GM23248 (cell line): ENCODE data around the gene IQCF5. TPM values are rescaled to one million over a fixed set of nuclear protein-coding genes. Genes with fewer than 3 reads are reported as not detected.

ENCODE experiments used
- DNase-seq: peaks from one replicate; pipeline ENCODE4 v3.0.0-alpha.2; 2015
- H2AFZ ChIP-seq: fragments of 200-600 bp; sonication (generic); 2 replicates; pipeline ENCODE4 v1.6.1; 2016; ENCODE audit warnings: antibody characterized with exemption
- H3F3A ChIP-seq: fragments of 200-600 bp; sonication (generic); 2 replicates; pipeline ENCODE4 v1.6.1; 2016; ENCODE audit warnings: mild to moderate bottlenecking, antibody characterized with exemption, mixed run types; ENCODE audit not compliant: insufficient read depth
- H3K27ac ChIP-seq: fragments of 200-600 bp; sonication (generic); 2 replicates; pipeline ENCODE4 v1.5.1; 2016; ENCODE audit warnings: mild to moderate bottlenecking
- H3K27me3 ChIP-seq: fragments of 200-600 bp; sonication (generic); replicated peaks from 2 replicates; pipeline ENCODE4 v1.6.1; 2016; ENCODE audit warnings: mild to moderate bottlenecking; ENCODE audit not compliant: insufficient read depth
- H3K36me3 ChIP-seq: fragments of 200-600 bp; sonication (generic); 2 replicates; pipeline ENCODE4 v1.6.1; 2016; ENCODE audit warnings: low read depth, mild to moderate bottlenecking
- H3K4me1 ChIP-seq: fragments of 200-600 bp; sonication (generic); 2 replicates; pipeline ENCODE4 v1.6.1; 2016; ENCODE audit warnings: mild to moderate bottlenecking; ENCODE audit not compliant: insufficient read depth
- H3K4me2 ChIP-seq: fragments of 200-600 bp; sonication (generic); one replicate; pipeline ENCODE4 v1.6.1; 2016; ENCODE audit warnings: mild to moderate bottlenecking; ENCODE audit not compliant: unreplicated experiment
- H3K4me3 ChIP-seq: fragments of 200-600 bp; sonication (generic); 2 replicates; pipeline ENCODE4 v1.5.1; 2016; ENCODE audit warnings: mild to moderate bottlenecking
- H3K79me2 ChIP-seq: fragments of 200-600 bp; sonication (generic); 2 replicates; pipeline ENCODE4 v1.6.1; 2016; ENCODE audit warnings: mild to moderate bottlenecking; ENCODE audit not compliant: insufficient read depth
- H3K9ac ChIP-seq: fragments of 200-600 bp; sonication (generic); 2 replicates; pipeline ENCODE4 v1.6.1; 2016; ENCODE audit warnings: mild to moderate bottlenecking
- H3K9me2 ChIP-seq: fragments of 200-600 bp; sonication (generic); 2 replicates; pipeline ENCODE4 v1.6.1; 2016; ENCODE audit warnings: mixed run types, mild to moderate bottlenecking, moderate library complexity; ENCODE audit not compliant: insufficient read depth
- H3K9me3 ChIP-seq: fragments of 200-600 bp; sonication (generic); one replicate; pipeline ENCODE4 v1.6.1; 2017; ENCODE audit warnings: low read depth
- H4K20me1 ChIP-seq: fragments of 200-600 bp; sonication (generic); 2 replicates; pipeline ENCODE4 v1.6.0; 2016; ENCODE audit not compliant: insufficient read depth
- EZH2 ChIP-seq: fragments of 200-600 bp; sonication (generic); IDR thresholded peaks from 2 replicates; pipeline ENCODE4 v1.6.1; 2018; ENCODE audit warnings: antibody characterized with exemption, mild to moderate bottlenecking; ENCODE audit not compliant: insufficient read depth, poor library complexity, severe bottlenecking
- EZH2phosphoT487 ChIP-seq: fragments of 200-600 bp; sonication (generic); IDR thresholded peaks from 2 replicates; pipeline ENCODE4 v1.6.1; 2018; ENCODE audit warnings: antibody characterized with exemption, moderate library complexity, mild to moderate bottlenecking, low read depth; ENCODE audit not compliant: insufficient read depth
- WGBS, 2 experiments: methylation state at CpG; one replicate each; pipeline ENCODE4 v1.1.6; 2015 to 2017; ENCODE audit warnings: low lambda C conversion rate in 2 of 2, low coverage in 1 of 2; ENCODE audit errors: missing lambda C conversion rate in 2 of 2; 5-methylcytosine and 5-hydroxymethylcytosine counted together
- in situ Hi-C: fragments of 300-500 bp; cut with MboI; formaldehyde crosslinking; loops from 2 replicates; pipeline ENCODE4 v1.15.0; 2020
- polyA plus RNA-seq: library from polyadenylated mRNA; unstranded; fragments of >200 nt; fragmentation: Nextera tagmentation; extraction: Ambion mirVana; gene quantifications from 2 replicates; pipeline ENCODE4 v1.2.1, GENCODE V29; 2016
- small RNA-seq: library from RNA; depleted of rRNA; stranded (forward); fragments of <200 nt; gene quantifications from one replicate; pipeline ENCODE3, GENCODE V24; 2014; ENCODE audit warnings: low read depth, low replicate concordance
- total RNA-seq: library from RNA; depleted of rRNA; stranded (reverse); fragments of >200 nt; shearing (Covaris generic); gene quantifications from 2 replicates; pipeline ENCODE4 v1.2.3, GENCODE V29; 2014; rRNA removed

Gene IQCF5
- total and polyA plus RNA-seq, 2 experiments from 2014 or later: not detected

GRCh38 chr3:51836606-51837005, 38.8 kb downstream of the IQCF5 start:
- H3K27ac ChIP-seq: no peak overlapping the region
- H3K9me3 ChIP-seq: no peaks in the 10 kb centered on the region
- no peaks in the 10 kb centered on the region for H3K79me2 ChIP-seq
- no peaks in the 10 kb centered on the region for H3K36me3 ChIP-seq
- no peak overlapping the region for H3K4me2 ChIP-seq
- TF ChIP-seq EZH2: no peak
- no peak for TF ChIP-seq EZH2phosphoT487
- H3K9me2 ChIP-seq: no peaks in the 10 kb centered on the region
- DNase-seq: no peak
- in situ Hi-C loops: no loop called here
- no peaks in the 10 kb centered on the region for H3F3A ChIP-seq
- H3K9ac ChIP-seq: no peak overlapping the region
- H4K20me1 ChIP-seq: no peaks in the 10 kb centered on the region
- WGBS, 2 experiments: 47 to 51% methylated on average over 5 of the region's 5 CpGs
- H3K4me1 ChIP-seq: no peaks in the 10 kb centered on the region
- no peak overlapping the region for H3K4me3 ChIP-seq
- no peaks in the 10 kb centered on the region; the same call in none of the 2 replicates for H3K27me3 ChIP-seq
- no peak overlapping the region for H2AFZ ChIP-seq

DNA sequence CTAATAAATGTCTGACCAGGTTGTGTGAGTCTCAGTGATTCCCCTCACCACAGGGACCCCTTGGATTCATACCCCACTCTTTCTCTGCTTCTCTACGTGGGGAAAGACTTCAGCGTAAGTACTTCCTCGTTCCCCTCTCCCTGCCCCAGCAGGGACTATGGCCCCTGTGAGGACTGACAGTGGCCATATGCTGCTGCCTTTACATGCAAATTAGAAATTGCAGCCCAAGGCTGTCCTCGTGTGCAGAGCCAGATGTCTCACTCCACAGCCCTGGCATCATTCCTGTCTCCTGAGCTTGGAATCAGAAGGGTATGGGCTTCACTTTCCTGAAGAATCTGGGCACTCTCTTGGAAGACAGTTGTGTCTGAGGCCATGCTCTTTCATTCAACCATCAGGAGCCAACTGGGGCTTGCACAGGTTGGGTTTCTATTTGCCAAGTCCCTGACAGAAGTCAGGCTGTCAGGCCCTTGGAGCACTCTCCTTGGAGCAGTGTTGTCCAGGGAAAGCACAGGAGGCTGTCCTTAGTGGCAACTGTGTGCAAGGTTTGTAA, 44.5 kb downstream of the IQCF5 start:
- Histone ChIP-seq H3K4me3 (no peak overlapping the region), H3K27ac (no peak overlapping the region), H3K9ac (no peak overlapping the region), H3K4me1 (no peaks in the 10 kb centered on the region), H3K9me2 (no peaks in the 10 kb centered on the region), H3K4me2 (no peak overlapping the region), H3K79me2 (no peaks in the 10 kb centered on the region), H3K36me3 (no peaks in the 10 kb centered on the region), H4K20me1 (no peaks in the 10 kb centered on the region), H2AFZ (no peak overlapping the region), H3K27me3 (no peaks in the 10 kb centered on the region; the same call in 1 of the 2 replicates), H3K9me3 (no peaks in the 10 kb centered on the region), H3F3A (no peaks in the 10 kb centered on the region)
- TF ChIP-seq EZH2: no peak
- no peak for TF ChIP-seq EZH2phosphoT487
- no peak for DNase-seq
- WGBS, 2 experiments: 30 to 31% methylated on average over 4 of the region's 4 CpGs
- in situ Hi-C loops: no loop called here

DNA sequence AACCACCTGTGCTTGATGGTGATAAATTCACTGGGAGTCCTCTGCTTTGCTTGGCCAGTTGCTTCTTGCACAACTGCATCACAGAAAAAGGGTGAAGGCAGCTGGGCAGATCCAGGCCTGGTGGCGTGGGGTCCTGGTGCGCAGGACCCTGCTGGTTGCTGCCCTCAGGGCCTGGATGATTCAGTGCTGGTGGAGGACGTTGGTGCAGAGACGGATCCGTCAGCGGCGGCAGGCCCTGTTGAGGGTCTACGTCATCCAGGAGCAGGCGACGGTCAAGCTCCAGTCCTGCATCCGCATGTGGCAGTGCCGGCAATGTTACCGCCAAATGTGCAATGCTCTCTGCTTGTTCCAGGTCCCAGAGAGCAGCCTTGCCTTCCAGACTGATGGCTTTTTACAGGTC, 45.1 kb downstream of the IQCF5 start:
- 53 to 65% methylated on average over 13 of the region's 13 CpGs for WGBS, 2 experiments
- no peaks in the 10 kb centered on the region; the same call in 1 of the 2 replicates for H3K27me3 ChIP-seq
- no peak overlapping the region for H3K9ac ChIP-seq
- no peak for TF ChIP-seq EZH2phosphoT487
- TF ChIP-seq EZH2: no peak
- no peaks in the 10 kb centered on the region for H3K4me1 ChIP-seq
- no peaks in the 10 kb centered on the region for H3K79me2 ChIP-seq
- no peaks in the 10 kb centered on the region for H3F3A ChIP-seq
- no peaks in the 10 kb centered on the region for H3K9me2 ChIP-seq
- no peak overlapping the region for H3K27ac ChIP-seq
- H2AFZ ChIP-seq: no peak overlapping the region
- no peaks in the 10 kb centered on the region for H4K20me1 ChIP-seq
- DNase-seq: no peak
- H3K36me3 ChIP-seq: no peaks in the 10 kb centered on the region
- H3K9me3 ChIP-seq: no peaks in the 10 kb centered on the region
- no peak overlapping the region for H3K4me2 ChIP-seq
- in situ Hi-C loops: no loop called here
- H3K4me3 ChIP-seq: no peak overlapping the region

DNA sequence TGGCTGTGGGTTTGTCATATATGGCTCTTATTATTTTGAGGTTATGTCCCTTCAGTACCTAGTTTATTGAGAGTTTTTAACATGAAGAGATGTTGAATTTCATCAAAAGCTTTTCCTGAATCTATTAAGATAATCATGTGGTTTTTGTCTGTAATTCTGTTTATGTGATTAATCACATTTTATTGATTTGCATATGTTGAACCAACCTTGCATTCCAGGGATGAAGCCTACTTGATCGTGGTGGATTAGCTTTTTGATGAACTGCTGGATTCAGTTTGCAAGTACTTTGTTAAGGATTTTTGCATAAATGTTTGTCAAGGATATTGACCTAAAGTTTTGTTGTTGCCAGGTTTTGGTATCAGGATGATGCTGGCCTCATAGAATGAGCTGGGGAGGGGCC, 47.1 kb downstream of the IQCF5 start:
- no peaks in the 10 kb centered on the region for H3K79me2 ChIP-seq
- in situ Hi-C loops: no loop called here
- H3K27me3 ChIP-seq: no peaks in the 10 kb centered on the region
- no peak overlapping the region for H3K27ac ChIP-seq
- H3K9ac ChIP-seq: no peak overlapping the region
- H3K4me3 ChIP-seq: no peak overlapping the region
- WGBS, 2 experiments: 7 to 21% methylated on average over 1 of the region's 1 CpG
- no peaks in the 10 kb centered on the region for H3K36me3 ChIP-seq
- no peak for DNase-seq
- H4K20me1 ChIP-seq: no peaks in the 10 kb centered on the region
- H3F3A ChIP-seq: no peaks in the 10 kb centered on the region
- H2AFZ ChIP-seq: no peak overlapping the region
- no peak overlapping the region for H3K4me2 ChIP-seq
- H3K4me1 ChIP-seq: no peaks in the 10 kb centered on the region
- no peaks in the 10 kb centered on the region for H3K9me2 ChIP-seq
- no peaks in the 10 kb centered on the region for H3K9me3 ChIP-seq
- TF ChIP-seq EZH2: no peak
- no peak for TF ChIP-seq EZH2phosphoT487

Small RNAs within 50 kb of the gene (small RNA-seq; reads per million reads assigned to genes)
- gene RN7SL504P: 0.37 reads per million

Other genes with a start within 250 kb of the IQCF5 start
- 77.9 and 89.8 TPM in 2 replicates for gene TEX264, start 204.3 kb downstream of the IQCF5 start, total RNA-seq
- gene TEX264, start 204.3 kb downstream of the IQCF5 start, polyA plus RNA-seq: 66.7 and 74.9 TPM in 2 replicates
- gene GRM2, start 168.5 kb downstream of the IQCF5 start, total RNA-seq: 1.1 TPM in 1 of 2 replicates, not detected in the other
- not detected in 2 replicates for gene GRM2, start 168.5 kb downstream of the IQCF5 start, polyA plus RNA-seq
- not detected in 2 replicates for gene IQCF6, start 96.4 kb downstream of the IQCF5 start, total RNA-seq
- not detected in 2 replicates for gene IQCF6, start 96.4 kb downstream of the IQCF5 start, polyA plus RNA-seq
- gene IQCF2, start 14.0 kb downstream of the IQCF5 start, total RNA-seq: not detected in 2 replicates
- not detected in 2 replicates for gene IQCF2, start 14.0 kb downstream of the IQCF5 start, polyA plus RNA-seq
- gene IQCF1, start 27.8 kb upstream of the IQCF5 start, total RNA-seq: not detected in 2 replicates
- gene IQCF1, start 27.8 kb upstream of the IQCF5 start, polyA plus RNA-seq: not detected in 2 replicates
- gene RRP9, start 66.3 kb upstream of the IQCF5 start, total RNA-seq: 21.6 and 27.5 TPM in 2 replicates
- 24.6 and 28.4 TPM in 2 replicates for gene RRP9, start 66.3 kb upstream of the IQCF5 start, polyA plus RNA-seq
- 80.4 and 118 TPM in 2 replicates for gene PARP3, start 66.8 kb upstream of the IQCF5 start, total RNA-seq
- 60.4 and 64.0 TPM in 2 replicates for gene PARP3, start 66.8 kb upstream of the IQCF5 start, polyA plus RNA-seq
- not detected in 2 replicates for gene GPR62, start 79.8 kb upstream of the IQCF5 start, total RNA-seq
- 0.09 TPM in 1 of 2 replicates, not detected in the other for gene GPR62, start 79.8 kb upstream of the IQCF5 start, polyA plus RNA-seq
- 71.2 and 91.2 TPM in 2 replicates for gene PCBP4, start 91.9 kb upstream of the IQCF5 start, total RNA-seq
- 40.4 and 45.0 TPM in 2 replicates for gene PCBP4, start 91.9 kb upstream of the IQCF5 start, polyA plus RNA-seq
- gene ABHD14B, start 98.4 kb upstream of the IQCF5 start, total RNA-seq: 60.3 and 60.4 TPM in 2 replicates
- 64.9 and 70.9 TPM in 2 replicates for gene ABHD14B, start 98.4 kb upstream of the IQCF5 start, polyA plus RNA-seq
- 33.1 and 37.9 TPM in 2 replicates for gene ABHD14A, start 99.5 kb upstream of the IQCF5 start, total RNA-seq
- gene ABHD14A, start 99.5 kb upstream of the IQCF5 start, polyA plus RNA-seq: 33.0 and 35.5 TPM in 2 replicates
- gene ACY1, start 107.9 kb upstream of the IQCF5 start, total RNA-seq: 66.6 and 73.6 TPM in 2 replicates
- gene ACY1, start 107.9 kb upstream of the IQCF5 start, polyA plus RNA-seq: 35.8 and 38.1 TPM in 2 replicates
- 965 and 1,164 TPM in 2 replicates for gene RPL29, start 120.3 kb upstream of the IQCF5 start, total RNA-seq
- gene RPL29, start 120.3 kb upstream of the IQCF5 start, polyA plus RNA-seq: 665 and 690 TPM in 2 replicates
- gene DUSP7, start 181.0 kb upstream of the IQCF5 start, total RNA-seq: 12.4 and 17.7 TPM in 2 replicates
- gene DUSP7, start 181.0 kb upstream of the IQCF5 start, polyA plus RNA-seq: 5.1 and 5.8 TPM in 2 replicates